GM21737 (cell line): Measurements from ENCODE around the gene ARHGEF18.
"Not testable (repeated sequence)": the region's sequence is repeated elsewhere in the genome, so short reads cannot be mapped to it uniquely, and the experiment has no call there.

ENCODE experiments used
- ATAC-seq: cut with Tn5 transposase; IDR thresholded peaks from one replicate; pipeline ENCODE4 v1.9.1; 2021; ENCODE audit warnings: mild to moderate bottlenecking, moderate library complexity; ENCODE audit not compliant: unreplicated experiment

ARHGEF18 gene

DNA sequence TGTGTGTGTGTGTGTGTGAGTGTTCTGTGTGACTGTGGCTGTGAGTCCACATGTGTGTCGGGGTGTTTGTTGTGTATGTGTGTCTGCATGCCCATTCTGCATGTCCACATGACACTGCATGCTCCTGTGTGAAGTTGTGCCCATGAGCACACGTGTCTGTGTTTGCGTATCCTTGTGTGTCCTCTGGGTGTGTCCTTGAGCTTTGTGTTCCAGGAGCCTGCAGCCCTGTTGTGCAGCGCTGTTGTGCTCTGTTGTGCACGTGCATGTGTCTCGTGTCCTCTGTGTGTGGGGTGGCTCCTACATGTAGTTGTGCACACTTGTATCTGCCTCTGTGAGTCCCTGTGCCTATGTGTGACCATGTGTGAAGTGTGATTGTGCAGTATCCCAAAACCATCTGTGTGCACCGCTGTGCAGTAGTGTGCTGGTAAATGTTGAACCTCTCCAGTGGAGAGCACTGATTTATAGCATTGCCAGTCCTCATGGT, 2.2 kb upstream of the ARHGEF18 start:
- ATAC-seq, result no peak

DNA sequence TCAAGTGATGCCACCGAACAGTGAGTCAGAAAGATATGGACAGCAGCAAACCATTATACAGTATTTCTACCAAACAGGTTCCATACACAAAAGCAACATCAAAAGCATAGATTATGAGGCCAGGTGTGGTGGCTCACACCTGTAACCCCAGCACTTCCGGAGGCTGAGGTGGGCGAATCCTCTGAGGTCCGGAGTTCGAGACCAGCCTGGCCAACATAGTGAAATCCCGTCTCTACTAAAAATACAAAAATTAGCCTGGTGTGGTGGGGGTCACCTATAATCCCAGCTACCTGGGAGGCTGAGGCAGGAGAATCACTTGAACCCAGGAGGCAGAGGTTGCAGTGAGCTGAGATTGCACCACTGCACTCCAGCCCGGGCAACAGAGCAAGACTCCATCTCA, 1.7 kb upstream of the ARHGEF18 start:
- ATAC-seq, result not testable (repeated sequence)

DNA sequence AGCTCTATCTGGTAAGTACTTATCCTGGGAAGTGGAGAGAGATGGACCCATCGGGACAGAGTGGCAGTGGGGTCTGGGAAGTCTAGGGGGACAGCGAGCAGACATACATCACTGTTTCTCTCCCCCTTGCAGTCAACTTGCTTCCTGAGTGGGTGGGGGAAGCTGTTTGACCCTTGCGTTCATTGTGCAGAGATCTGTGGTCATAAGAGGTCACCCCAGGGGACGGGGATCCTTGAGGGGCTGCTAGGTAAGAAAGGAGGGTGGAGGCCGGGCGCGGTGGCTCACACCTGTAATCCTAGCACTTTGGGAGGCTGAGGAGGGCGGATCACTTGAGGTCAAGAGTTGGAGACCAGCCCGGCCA, 474 bp downstream of the ARHGEF18 start:
- ATAC-seq, result no peak

GRCh38 chr19:7349961-7350711, 1.4 kb downstream of the ARHGEF18 start:
- no peak for ATAC-seq

DNA sequence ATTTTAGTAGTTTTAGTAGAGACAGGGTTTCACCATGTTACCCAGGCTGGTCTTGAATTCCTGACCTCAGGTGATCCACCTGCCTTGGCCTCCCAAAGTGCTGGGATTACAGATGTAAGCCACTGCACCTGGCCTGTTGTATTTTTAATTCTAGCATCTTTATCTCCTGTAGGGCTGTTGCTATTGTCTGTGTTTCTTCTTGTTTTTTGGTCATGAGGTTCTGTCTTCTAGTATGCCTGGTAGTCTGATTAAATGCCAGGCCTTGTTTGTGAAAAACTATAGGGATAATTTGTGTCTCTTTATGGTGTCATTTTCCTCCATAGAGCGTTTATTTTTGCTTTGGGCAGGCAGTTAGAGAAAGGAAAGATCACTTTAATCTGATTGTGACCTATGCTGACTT, 3.1 kb downstream of the ARHGEF18 start:
- no peak for ATAC-seq

- ATAC-seq, result no peak
Measured at GRCh38 chr19:7355151-7355820, 6.5 kb downstream of the ARHGEF18 start.

- ATAC-seq, result no peak
Measured at GRCh38 chr19:7355871-7356270, 7.1 kb downstream of the ARHGEF18 start.

DNA sequence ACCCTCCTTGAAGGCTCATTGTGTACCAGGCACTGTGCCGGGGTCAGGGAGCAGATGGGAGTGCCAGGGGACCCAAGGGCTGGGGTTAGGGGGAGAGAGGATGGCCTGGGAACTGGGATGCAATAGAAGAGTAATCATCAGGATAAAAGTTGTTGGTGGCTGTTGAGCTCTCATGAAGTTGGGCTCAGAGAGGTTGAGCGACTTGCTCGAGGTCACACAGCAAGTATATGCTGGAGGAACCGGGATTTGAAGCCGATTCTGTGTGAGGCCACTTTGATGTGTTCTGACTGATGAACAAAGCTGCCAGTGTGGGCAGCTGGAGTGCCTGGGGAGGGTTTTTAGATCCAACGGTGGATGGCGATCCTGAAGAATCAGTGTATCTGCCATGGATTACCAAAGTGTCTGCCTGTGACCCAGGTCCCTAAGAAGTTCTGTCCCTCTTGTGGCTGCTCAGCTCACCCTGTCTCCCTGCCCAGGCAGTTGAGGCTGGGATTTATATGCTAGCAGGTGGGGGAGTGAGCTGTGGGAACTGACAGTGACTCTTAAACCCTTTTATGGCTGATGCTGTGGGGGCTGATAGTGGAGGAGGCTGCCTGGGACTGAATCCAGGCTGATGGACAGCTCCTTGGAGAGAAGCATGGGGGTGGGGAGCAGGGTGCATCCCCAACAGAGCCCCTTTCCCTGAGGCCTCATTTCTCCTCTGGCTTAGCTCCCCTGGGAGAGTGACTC, 8.3 kb downstream of the ARHGEF18 start:
- no peak for ATAC-seq

- ATAC-seq, result no peak
Measured at GRCh38 chr19:7358102-7358597, 9.4 kb downstream of the ARHGEF18 start.

DNA sequence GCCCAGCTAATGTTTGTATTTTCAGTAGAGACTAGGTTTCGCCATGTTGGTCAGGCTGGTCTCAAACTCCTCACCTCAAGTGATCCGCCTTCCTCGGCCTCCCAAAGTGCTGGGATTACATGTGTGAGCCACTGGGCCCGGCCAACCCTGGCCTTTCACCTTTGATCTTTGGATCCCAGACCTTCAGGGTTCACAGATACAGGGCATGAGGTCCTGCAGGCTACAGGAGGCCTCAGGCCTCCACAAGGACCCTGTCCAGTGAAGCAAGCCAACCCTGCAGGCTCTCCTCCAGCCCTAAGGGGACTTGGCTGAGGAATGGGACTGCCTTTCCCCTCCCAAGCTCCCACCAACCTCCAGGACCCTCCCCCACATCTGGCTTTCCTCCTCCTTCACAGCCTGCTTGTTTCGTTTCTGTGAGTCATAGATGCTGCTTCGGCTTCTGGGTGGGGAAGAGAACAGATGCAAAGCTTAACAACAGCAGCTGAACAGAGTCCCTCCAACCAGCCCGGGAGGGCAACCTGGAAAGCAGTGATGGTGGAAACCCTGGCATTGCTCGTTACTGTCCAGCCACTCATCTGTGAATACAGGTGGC, 11.8 kb downstream of the ARHGEF18 start:
- no peak for ATAC-seq

- ATAC-seq, result no peak
Measured at GRCh38 chr19:7363225-7363624, 14.5 kb downstream of the ARHGEF18 start.

GRCh38 chr19:7366701-7367420, 18.1 kb downstream of the ARHGEF18 start:
- ATAC-seq, result no peak

DNA sequence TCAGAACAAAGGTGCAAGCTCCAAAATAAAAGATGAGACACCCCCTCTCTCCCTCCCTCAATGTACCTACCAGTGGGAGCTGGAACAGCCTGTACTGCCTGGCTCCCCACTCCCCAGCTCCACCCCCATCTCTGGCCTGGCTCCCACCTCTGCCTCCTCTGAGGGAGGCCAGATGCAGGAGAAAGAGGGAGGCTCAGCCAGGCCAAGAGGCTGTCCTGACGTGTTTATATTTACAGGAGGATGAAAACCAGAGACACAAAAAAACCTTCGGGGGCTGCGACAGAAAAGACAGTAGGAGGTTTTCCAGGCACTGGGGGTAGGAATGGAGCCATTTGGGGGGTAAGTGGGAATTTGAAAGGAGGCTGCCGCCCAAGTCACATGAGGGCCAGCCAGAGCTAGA, 19.7 kb downstream of the ARHGEF18 start:
- no peak for ATAC-seq

- ATAC-seq, result not testable (repeated sequence)
Measured at GRCh38 chr19:7368866-7369265, 20.1 kb downstream of the ARHGEF18 start.

GRCh38 chr19:7370546-7370945, 21.8 kb downstream of the ARHGEF18 start:
- ATAC-seq, result no peak

- no peak for ATAC-seq
Measured at GRCh38 chr19:7371001-7371400, 22.3 kb downstream of the ARHGEF18 start.

GRCh38 chr19:7372810-7373209, 24.1 kb downstream of the ARHGEF18 start:
- ATAC-seq, result no peak

- ATAC-seq, result no peak
Measured at GRCh38 chr19:7373862-7374261, 25.1 kb downstream of the ARHGEF18 start.

GRCh38 chr19:7376151-7376852, 27.6 kb downstream of the ARHGEF18 start:
- no peak for ATAC-seq

- ATAC-seq, result no peak
Measured at GRCh38 chr19:7377196-7377595, 28.5 kb downstream of the ARHGEF18 start.
